SU-DHL-6 (cell line): ENCODE measurements around the gene LIN7B.

Experiments
- EZH2phosphoT487 ChIP-seq: fragments of 200-600 bp; sonication (generic), shearing (Covaris generic); conservative IDR thresholded peaks from 2 replicates; pipeline ENCODE4 v1.6.1; 2018; ENCODE audit warnings: mild to moderate bottlenecking, antibody characterized with exemption, low read length, moderate library complexity, mixed read lengths
- TF ChIP-seq, protein P1 (sequence below): fragments of 200-600 bp; sonication (generic); IDR thresholded peaks from one replicate; pipeline ENCODE4 v1.5.1; 2017; ENCODE audit warnings: antibody characterized with exemption, mild to moderate bottlenecking, low read length, moderate library complexity; ENCODE audit not compliant: insufficient read depth, poor library complexity, severe bottlenecking

DNA sequence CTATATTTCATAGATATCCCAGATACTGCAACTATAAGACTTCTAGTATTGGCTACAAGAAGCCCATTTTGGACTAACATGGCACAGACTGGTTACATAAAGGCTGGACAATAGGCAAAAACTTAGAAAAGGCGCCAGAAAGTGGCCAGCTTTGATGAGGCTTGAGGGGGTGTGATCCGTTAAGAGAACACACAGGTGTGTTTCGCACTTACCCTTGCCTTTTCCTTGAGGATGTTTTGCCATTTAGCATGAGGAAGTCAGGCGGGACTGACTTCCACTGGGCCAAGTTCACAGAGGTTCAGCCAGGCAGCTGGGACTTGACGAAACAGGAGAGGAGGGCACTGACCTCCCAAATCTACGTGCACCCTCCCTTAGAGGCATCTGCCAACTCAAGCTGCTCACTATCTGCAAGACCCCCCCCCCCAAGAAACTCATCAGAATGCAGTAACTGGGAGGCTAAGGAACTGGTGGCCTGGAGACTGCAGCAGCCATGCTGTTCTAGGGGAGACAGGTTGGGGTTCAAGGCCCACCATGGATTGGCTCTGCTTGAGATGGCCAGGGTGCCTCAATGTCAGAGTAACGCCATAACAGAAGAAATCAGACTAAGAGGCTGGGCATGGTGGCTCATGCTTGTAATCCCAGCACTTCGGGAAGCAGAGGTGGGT, 4.5 kb upstream of the LIN7B start:
- TF ChIP-seq, protein P1, sequence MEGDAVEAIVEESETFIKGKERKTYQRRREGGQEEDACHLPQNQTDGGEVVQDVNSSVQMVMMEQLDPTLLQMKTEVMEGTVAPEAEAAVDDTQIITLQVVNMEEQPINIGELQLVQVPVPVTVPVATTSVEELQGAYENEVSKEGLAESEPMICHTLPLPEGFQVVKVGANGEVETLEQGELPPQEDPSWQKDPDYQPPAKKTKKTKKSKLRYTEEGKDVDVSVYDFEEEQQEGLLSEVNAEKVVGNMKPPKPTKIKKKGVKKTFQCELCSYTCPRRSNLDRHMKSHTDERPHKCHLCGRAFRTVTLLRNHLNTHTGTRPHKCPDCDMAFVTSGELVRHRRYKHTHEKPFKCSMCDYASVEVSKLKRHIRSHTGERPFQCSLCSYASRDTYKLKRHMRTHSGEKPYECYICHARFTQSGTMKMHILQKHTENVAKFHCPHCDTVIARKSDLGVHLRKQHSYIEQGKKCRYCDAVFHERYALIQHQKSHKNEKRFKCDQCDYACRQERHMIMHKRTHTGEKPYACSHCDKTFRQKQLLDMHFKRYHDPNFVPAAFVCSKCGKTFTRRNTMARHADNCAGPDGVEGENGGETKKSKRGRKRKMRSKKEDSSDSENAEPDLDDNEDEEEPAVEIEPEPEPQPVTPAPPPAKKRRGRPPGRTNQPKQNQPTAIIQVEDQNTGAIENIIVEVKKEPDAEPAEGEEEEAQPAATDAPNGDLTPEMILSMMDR: no peak
- no peak for TF ChIP-seq EZH2phosphoT487
